SW 1271 (cell line): ENCODE data around the gene ROPN1B.
"Not testable (repeated sequence)": the region's sequence is repeated elsewhere in the genome, so short reads cannot be mapped to it uniquely, and the experiment has no call there.

Source experiments
- DNase-seq, 2 experiments: peaks; one replicate each; lab custom pipeline; 2025; lab: John Stamatoyannopoulos, UW

ROPN1B gene

DNA sequence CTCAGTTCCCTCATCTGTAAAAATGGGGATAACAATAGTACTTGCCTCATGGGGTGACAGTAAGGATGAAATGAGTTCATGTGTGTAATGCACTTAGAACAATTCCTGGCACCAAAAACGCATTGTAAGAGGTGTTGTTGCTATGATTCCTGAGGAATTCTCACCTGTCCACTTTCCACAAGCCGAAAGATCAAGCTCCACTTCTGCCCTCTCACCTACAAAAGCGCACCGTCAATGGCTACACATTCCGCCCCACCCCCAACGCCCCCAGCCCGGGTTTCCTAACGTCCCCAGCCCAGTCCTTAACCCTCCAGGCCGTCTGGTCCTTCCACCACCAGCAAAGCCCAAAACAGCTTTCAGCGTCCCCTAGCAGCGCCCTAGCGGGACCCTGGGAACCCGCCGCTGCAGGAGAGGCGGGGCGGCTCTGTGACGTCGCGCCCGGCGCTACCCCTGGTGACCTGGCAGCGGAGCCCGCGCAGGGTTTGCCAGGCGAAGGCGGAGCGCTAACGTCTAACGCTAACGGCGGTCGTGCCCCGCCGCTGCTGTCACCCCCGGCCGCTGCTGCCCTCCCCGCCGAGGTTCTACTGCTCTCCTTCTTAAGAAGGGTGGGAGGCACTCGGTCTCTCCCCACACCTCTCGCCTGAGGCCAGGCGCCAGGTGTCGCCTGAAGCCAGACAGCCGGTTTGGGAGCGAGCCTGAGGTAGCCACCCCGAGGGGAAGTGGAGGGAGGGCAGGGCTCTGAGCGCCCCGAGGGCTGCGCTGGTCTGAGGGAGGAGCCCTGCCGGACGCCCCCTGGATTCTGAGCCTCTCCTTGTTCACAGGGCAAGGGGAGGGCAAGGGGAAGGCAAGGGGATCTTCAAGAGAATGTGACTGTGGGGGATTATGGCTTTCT, at the start of gene ROPN1B:
ROPN1B (plus strand) TSS at position 478 of the 892 bp plus-strand sequence. CDS start 2,877 bp downstream, outside the sequence.
- not testable (repeated sequence) for DNase-seq

DNA sequence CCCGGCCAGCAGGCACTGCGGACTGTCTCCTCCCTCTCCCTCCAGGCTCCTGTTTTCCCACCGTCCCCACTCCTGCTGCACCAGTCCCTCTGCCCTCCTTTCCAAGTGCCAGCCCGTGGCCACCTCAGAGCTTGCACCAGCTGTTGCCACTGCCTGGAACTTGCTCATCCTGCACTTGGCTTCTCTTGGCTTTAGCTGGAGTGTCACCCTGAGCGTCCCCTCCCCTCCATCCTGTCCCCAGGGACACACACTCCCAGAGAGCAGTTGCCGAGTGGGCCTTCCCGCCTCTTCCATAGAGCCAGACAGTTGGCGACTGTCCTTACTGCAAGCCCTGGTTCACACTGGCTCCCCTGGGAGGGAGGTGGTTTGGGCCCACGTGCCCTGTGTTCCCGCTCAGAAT, 48.8 kb upstream of the ROPN1B start:
- DNase-seq = not testable (repeated sequence)

DNA sequence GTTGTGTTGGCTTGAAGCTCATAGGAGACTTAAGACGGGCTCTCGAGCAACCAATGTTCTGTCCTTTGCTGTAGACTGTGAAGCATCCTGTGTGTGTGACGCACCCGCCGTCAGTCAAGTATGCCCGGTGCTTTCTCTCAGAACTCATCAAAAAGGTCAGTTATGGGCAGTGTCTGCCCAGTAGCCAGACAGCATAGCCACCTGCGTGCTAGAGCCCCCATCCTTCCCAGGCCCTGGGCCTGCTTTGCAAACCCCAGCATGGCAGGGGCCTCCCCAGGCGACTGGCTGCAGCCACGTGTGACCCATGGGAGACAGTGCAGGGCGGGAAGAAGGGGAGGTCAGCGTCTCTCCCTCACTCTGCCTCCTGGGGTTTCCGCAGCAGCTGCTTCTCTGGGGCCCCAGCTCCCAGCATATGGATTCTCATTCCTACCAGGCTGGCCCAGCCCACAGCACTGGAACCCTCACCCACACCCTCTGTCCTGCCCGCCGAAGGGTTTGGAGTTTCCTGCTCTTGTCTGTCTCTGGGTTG, 48.2 kb upstream of the ROPN1B start:
- DNase-seq = not testable (repeated sequence)

DNA sequence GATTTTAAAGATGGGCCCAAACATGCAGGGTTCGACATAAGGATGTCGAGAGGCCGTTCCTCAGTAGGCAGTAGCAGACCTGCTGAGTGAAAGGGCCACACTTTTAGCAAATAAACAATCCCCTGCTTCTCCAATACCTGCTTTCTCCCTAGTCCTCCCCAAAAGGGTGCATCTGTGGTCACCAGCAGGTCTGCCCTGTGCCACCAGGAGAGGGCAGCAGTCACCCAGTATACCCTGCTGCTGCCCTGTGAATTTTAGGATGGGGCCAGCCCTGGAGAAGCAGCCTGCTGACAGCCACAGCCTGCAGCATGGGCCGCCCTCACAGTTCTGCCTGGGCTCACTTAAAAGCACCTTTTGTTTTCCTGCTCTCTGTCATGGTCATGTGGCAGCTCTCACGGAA, 47.3 kb upstream of the ROPN1B start:
- peak in 1 of 2 experiments; percentile 25 for DNase-seq

DNA sequence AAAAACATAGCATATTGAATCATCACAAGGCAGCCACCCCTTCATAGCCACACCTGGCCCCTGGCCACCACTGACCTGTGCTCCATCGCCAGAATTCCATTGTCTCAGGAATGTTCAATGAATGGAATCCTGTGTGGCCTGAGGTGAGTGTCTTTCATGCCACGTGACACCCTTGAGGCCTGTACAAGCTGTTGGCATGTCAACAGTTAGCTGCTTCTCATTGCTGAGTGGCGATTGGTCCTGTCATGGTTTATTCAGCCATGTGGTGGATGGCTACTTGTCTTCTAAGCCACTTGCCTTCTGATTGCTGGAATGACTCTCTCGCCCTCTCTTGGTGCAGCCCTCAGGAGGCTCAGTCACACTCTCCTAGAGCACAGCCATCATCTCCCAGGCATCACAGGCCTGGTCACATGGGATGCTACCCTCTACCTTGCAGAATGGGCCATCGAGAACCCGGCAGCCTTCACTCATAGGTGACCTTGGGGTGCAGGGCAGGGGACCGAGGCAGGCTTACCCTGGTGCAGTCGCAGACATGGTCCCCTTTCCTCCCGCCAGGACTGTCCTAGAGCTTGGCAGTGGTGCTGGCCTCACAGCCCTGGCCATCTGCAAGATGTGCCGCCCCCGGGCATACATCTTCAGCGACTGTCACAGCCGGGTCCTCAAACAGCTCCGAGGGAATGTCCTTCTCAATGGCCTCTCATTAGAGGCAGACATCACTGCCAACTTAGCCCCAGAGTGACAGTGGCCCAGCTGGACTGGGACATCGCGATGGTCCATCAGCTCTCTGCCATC, 45.5 kb upstream of the ROPN1B start:
- not testable (repeated sequence) for DNase-seq

DNA sequence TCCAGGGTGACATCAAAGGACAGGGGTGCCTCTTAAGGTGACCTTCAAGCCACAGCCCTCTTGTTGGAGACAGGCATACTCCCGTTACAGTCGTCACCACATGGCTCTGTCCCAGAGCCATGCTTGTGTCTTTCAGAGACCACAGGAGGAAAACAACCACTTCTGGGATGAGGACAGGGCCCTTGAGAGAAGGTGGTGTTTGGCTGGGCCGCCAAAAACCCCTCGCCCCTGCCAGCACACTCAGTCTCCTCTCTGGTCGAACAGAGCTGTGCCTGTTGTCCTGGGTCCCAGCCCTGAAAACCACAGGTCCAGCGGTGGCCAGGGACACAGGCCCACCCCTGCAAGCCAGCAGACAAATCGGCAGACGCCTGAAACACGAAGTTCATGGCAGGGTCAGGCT, 44.7 kb upstream of the ROPN1B start:
- not testable (repeated sequence) for DNase-seq

DNA sequence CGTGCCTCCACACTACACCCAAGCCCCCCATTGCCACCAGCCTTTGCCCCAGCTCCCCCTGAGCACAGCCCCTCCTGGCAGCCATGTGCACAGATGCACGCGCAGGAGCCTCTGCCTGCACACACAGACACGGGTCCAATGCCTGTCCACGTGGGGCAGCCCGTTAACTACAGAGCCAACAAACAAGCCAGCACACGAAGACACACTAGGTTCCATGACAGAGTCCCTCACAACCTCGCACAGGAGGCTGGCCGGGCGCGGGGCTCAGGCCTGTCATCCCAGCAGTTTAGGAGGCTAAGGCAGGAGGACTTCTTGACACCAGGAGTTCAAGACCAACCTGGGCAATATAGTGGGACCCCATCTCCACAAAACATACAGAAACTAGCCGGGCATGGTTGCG, 43.3 kb upstream of the ROPN1B start:
- not testable (repeated sequence) for DNase-seq

DNA sequence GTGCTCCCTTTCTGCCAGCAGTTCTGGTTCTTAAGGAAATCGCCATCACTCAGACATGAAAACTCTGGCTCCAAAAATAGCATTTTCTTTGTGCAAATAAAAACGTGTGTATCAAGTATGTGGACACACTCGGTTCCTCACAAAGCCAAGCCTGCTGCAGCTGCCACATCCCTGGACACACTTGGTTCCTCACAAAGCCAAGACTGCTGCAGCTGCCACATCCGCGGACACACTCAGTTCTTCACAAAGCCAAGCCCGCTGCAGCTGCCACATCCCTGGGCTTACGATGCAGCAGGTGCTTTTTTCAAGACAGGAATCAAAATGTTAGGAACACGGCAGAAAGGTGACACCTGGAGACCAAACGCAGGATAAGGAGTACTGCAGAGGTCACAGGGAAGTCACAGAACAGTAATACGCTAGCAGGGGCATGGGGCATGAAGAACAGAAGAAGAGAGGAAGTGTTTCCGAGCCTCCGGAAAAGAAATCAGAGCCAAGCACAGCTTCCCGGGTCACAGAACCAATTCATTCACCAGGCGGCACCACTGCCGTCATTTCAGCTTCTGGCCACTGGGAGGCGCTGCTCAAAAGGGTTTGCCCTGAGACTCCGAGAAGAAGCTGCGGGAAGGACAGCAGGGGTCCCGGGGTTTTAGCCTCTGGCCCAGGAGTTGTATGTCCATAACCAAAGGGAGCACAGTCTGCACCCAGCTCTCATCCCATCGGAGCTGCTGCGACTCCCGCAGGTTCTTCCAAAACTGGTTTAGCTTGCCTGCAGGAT, 40.0 kb upstream of the ROPN1B start:
- peak in 1 of 2 experiments; percentile 16 for DNase-seq

DNA sequence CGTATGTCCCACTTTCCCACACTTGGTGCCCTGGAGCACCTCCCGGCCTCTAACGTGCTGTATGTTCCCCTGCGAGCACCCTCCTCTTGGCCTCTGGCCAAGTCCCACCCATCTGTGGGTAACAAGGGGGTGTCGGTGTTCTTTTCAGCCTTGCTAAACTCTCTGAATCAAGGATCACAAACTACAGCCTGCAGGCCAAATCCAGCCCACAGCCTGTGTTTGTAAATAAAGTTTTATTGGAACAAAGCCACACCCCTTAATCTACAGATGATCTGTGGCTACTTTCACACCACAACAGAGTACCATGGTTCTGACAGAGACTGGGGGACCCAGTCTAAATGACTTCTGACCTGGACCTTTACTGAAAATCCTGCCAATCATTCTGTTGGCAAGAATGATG, 39.2 kb upstream of the ROPN1B start:
- not testable (repeated sequence) for DNase-seq

DNA sequence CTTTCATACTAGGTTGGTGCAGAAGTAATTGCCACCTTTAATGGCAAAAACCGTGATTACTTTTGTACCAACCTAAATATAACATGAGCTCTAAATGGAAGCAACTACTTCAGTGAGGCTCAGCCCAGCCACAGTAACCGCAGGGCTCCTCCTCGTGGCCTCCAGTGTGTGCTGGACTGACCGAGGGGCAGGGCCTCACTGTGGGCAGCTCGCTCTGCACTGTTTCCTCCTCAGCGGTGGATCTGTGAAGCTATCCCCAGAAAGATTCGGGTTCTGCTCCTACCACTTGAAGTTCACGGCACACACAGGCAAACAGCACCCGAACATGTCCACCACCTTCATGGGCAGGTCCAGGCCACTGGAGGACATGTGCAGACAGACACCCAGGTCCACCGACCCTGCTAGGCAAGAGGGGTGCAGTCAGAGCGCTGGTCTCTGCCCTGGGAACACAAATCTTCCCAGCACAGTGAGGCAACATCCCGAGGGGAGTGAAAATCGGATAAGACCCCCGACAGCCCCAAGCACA, 37.6 kb upstream of the ROPN1B start:
- not testable (repeated sequence) for DNase-seq

DNA sequence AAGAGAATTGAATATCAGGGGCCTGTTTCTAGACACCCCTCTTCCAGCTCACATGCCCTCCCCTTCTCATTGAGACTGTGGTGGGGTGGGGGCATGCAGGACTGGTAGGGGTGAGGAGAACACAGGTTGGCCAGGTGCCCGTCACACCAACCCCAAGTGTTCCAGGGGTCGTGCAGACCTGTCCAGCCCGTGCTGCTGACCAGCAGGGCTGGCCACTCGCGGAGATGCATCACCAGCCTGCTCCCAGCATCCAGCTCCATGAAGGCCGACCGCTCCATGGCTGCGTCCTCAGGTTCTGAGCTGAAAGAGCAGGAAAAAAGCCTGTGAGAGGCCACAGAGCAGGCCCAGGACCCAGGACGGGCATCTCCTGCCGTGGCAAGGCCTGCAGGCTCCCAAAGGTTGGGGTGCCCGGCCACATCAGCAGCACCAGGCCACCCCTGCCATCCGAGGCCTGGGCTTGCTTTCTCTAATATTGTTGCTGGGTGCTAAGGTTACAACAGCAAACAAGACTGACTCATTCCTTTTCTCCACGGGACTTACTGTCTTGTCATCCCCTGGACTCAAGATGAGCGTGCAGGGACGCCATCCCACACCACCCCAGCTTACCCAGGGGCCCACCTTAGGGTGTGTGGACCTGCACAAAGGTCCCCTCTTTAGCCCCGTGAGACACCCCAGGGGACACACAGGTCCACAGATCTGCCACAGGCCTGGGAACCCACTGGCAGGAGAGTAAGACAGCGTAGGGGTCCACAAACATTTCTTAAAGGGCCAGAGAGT, 35.4 kb upstream of the ROPN1B start:
- DNase-seq = not testable (repeated sequence)

DNA sequence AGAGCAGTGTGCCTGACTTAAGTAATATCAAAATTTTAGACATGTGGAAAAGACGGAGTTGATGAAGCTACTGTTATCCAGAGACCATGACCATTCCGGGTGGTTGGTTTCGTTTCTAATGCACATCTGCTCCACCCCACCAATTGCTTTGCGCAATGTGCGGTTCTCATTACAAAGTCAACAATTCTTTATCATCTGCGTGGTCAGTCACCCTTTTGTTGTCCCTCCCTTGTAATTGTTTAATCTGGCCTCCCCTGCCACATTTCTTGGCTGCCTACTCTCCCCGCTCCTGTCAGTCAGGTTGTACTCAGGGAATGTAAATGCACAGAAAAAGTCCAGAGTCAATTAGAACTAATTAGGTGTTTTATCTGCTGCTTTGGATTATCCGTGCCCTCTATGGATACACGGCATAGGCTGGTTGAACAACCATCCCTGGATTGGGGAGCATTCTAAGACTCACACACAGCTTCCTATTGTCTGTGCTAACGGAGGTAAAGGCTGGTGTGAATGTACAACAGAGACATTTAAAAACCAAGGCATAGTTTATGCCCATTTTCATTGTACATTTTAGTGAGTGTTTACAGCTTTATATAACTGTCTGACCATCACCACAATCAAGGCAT, 33.6 kb upstream of the ROPN1B start:
- DNase-seq = not testable (repeated sequence)

DNA sequence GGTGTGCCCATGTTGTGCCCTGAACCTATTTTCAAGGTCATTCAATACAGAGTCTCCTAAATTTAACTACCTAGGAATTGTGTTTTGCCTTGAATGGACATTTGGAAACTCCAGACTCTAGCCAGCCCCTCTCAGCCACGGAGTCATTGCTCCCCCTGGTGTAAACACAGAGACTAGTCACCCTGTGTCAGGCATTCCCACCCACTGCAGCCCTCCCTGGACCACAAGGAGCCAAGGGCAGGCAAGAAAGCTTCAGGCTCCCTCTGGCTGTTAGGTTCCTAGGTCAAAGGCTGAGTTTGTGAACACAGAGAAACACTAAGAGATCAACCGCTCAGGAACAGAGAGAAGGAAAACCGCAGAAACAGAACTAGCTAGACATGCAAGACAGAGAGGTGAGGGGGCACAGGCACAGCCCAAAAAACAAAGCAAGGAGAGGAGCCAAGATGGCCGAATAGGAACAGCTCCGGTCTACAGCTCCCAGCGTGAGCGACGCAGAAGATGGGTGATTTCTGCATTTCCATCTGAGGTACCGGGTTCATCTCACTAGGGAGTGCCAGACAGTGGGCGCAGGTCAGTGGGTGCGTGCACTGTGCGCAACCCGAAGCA, 32.7 kb upstream of the ROPN1B start:
- DNase-seq = peak in 1 of 2 experiments; percentile 3

DNA sequence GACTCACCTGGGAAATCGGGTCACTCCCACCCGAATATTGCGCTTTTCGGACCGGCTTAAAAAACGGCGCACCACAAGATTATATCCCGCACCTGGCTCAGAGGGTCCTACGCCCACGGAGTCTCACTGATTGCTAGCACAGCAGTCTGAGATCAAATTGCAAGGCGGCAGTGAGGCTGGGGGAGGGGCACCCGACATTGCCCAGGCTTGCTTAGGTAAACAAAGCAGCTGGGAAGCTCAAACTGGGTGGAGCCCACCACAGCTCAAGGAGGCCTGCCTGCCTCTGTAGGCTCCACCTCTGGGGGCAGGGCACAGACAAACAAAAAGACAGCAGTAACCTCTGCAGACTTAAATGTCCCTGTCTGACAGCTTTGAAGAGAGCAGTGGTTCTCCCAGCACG, 32.1 kb upstream of the ROPN1B start:
- DNase-seq = not testable (repeated sequence)

DNA sequence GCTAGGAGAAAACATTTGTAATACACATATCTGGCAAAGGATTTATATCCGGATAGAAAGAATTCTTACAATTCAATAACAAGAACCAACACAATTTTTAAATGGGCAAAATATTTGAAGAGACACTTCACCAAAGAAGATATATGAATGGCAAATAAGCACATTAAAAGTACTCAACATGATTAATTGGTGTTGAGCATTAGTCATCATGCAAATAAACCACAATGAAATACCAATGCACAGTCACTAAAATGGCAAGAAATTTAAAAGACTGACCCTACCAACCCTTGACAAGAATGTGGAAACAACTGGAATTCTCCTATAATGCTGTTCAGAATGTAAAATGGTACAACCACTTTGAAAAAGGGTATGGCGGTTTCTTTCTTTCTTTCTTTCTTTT, 21.2 kb upstream of the ROPN1B start:
- DNase-seq = not testable (repeated sequence)

DNA sequence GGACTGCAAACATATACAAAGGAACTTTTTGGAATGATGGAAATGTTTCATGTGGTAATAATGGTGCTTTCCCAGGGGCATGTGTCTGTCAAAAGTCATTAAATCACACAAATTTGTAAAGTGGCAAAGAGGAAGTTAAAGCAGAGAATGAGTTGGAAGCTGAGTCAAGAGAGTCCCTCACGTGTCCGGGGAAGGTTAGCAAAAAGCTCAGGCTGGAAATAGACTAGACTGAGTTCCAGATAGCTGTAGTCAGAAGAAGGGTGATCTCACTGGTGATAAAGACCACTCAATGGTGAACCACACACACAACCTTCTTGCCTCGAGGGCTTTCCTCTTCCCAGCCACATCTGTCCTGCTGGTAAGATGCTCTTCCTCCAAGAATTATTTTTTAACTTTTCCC, 20.1 kb upstream of the ROPN1B start:
- DNase-seq = not testable (repeated sequence)

DNA sequence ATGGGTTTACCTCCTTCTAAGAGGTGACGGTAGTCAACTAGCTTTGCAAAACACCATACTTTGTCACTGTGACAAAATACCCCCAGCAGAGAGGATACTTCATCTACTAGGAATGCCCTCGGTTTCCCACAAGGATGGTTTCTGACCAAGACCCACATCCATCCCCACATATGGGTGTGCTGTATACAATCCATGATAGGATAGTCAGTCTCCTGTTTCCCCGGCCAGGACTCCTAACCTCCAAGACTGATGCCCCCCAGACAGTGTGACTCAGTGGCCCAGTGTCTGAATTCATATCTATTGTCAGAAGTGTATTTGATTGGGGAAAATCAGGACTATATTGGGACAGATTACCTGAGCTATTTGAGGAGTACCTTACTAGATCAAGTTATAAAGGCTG, 17.8 kb upstream of the ROPN1B start:
- DNase-seq = not testable (repeated sequence)

DNA sequence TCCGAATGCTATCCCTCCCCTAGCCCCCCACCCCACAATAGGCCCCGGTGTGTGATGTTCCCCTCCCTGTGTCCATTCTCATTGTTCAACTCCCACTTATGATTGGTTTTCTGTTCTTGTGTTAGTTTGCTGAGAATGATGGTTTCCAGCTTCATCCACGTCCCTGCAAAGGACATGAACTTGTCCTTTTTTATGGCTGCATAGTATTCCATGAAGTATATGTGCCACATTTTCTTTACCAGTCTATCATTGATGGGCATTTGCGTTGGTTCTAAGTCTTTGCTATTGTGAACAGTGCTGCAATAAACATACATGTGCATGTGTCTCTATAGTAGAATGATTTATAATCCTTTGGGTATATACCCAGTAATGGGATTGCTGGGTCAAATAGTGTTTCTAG, 12.0 kb upstream of the ROPN1B start:
- not testable (repeated sequence) for DNase-seq

DNA sequence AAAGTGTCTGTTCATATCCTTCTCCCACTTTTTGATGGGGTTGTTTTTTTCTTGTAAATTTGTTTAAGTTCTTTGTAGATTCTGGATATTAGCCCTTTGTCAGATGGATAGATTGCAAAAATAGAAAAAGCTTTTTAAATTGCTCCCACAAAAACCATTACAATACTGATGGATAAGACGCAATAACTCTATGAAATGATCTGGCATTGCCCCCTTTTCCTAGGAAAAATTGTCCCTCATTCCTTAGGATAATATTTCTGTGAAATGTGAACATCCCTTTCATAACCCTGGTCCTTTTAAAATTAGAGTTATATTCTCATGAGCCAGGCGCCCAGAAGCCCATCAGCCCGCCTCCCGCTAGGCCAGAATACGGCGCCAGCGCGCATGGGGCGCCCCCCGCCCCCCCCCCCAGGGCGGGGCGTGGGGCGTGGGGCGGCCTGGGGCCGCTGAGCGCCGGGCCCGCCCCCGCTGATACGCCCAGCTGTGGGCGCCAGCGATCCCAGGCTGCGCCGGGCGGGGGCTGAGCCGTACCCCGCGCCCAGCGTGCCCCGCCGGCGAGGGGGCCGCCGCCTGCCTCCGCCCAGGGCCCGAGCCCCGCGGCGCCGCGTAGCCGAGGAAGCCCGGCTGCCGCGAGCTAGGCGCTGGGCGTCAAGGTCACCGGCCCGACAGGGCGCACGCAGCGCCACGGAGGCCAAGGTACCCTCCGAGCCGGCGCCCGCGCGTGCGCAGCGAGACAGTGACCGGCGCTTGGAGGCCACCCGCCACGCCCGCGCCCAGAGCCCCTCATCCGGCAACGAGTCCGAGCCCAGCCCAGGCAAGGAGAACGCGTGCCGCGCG, 11.1 kb upstream of the ROPN1B start:
- DNase-seq = no peak
